ENCODE results near the gene ZNF726.

GRCh38 chr19:23956051-23956450 lies 41.4 kb downstream of the ZNF726 start:
- TF ChIP-seq POLR2AphosphoS5 (IDR thresholded peaks at IDR 0.05; ENCODE audit: borderline replicate concordance, low read depth, low read length) (no peak), EZH2 (IDR thresholded peaks at IDR 0.05) (no peak)

All from SK-N-MC (cell line).